CD4-positive, alpha-beta T cell treated with Interferon gamma for 1 hour (primary cell): ENCODE measurements around the gene CYP27B1.
"Not testable (repeated sequence)": the region's sequence is repeated elsewhere in the genome, so short reads cannot be mapped to it uniquely, and the experiment has no call there.

ENCODE experiments used
- DNase-seq: peaks from one replicate; pipeline ENCODE4 v3.0.0-alpha.2; 2020

CYP27B1 gene

DNA sequence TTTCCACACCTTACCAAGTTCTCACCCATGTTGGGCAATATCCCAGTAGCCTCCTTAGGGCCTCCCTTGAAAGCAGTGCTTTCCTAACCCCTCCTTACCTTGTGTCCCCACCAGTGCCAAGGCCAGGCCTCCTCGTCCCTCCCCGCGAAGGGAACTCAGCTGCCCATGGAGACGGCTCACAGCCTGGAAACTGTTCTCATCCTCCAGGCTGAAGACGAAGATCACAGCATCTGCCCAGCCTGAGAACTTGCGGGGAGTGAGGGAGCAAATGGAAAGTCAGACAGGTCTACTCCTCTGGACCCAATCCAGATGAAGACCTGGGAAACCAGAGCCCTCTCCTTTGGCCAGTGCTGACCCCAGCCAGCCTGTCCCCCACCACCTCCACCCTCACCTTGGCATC is 33.0 kb downstream of the CYP27B1 start:
- DNase-seq, result no peak

DNA sequence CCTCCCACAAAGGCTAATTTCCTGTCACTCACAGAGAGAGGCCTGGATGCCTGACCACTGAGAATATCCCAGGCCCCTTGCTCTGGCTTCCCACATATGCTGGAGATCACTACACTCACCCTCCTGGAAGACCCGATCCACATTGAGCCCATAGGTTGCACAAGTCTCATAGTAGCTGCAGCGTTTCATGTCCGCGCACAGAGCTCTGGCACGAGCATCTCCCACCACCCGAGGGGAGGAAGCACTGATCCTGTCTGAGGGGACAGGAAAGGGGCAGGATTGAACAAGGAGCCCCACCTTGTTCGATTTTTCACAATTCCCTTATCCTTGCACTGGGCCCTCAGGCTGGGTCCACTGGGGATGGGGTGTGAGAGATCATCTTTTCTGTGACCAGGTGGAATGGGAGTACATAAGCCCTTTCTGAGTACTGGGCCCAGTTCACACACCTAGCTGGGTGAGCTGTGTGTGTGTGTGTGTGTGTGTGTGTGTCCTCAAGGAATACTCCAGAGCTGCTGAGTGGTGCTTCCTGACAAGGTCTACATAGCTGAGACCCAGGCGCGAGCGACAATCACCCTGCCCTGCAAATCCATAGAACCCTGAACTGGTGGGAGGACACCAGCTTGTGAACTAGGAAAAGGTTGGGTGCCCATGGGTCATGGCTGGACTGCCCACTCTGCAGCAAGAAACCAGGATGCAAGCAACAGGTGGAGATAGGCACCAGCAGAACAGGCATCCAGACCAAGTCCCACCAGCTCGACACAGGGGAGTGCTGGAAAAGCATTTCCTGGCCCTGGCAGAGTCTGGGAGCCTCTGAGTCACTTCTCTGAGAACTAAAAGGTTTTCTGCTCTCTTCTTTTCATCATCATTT is 33.9 kb downstream of the CYP27B1 start:
- no peak for DNase-seq

DNA sequence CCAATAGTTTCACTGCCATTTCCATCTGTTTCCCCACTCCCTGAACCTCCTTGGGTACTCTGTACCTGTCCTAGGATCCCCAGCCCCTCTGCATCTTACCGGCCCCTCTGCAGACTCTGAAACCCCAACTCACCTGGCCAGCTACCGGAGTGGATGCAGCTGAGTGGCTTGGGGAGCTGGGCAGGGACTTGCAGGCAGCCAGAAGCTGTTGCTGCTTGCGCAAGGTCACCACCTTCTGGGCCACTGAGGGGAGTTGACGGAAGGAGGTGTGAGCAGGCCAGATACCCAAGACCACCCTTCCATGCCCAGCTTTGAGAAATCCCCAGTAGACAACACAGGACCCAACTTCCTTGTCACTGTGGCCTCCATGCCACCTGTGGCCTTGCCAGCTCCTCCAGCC is 34.6 kb downstream of the CYP27B1 start:
- no peak for DNase-seq

DNA sequence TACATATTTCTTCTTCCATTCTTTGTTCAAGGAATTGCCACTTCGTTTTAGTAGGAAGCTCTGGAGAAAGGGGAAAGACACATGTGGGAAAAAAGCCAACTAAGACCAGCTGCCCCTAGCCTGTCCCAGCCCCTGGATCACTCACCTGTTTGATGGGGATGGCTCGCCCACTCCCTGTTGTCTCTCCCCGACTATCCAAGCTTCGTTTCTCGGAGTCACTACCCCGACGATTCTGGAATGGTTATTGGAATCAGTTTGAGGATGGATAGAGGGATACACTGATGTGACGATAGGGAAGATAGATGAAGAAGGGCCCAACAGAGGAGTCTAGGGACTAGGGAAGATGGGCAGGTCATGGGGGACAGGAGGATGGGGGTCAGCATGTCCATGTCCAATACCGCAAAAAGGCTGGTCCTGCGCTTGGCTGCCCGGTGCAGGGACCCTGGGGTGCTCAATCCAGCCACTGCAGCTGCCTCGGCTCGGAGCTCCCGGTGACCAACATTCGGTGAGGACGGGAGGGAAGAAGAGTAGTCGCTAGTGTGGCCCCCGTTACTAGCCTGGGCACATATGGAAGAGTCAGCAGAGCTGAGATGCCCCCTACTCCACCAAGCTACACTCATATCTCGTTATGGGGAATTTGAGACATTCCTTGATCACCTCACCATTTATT is 35.3 kb downstream of the CYP27B1 start:
- DNase-seq, result no peak

DNA sequence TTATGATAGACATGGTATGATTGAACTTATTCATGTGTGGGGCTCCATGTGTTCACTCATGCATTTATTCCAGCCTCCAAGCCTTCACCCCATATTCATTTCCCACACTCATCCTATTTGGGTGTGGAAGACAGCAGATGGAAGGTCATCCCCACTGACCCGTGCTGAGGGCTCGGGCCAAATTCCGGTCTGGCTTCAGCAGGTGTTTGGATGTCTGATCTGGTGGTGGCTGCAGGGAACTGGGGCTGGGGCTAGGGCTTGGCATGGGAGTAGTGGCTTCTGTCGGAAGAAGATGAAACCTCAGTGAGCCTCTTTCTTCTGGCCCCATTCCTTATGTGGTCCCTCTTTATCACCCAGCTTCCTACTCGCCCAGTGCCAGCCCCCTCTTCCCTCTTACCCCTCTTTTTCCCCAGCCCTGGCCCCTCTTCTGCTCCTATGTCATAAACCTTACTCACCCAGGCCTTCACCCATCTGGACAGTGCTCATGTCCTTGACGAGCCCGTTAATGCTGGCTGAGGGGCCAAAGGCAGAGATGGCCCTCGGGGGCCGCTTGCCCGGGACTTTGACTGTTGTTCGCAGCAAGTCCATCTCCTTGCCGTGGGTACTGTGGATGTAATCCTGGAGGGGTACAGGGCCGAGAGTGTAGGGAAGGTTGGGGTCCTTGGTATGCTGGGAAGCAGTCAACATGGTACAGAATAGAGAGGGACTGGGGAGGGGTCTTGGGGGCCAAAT is 36.4 kb downstream of the CYP27B1 start:
- no peak for DNase-seq

DNA sequence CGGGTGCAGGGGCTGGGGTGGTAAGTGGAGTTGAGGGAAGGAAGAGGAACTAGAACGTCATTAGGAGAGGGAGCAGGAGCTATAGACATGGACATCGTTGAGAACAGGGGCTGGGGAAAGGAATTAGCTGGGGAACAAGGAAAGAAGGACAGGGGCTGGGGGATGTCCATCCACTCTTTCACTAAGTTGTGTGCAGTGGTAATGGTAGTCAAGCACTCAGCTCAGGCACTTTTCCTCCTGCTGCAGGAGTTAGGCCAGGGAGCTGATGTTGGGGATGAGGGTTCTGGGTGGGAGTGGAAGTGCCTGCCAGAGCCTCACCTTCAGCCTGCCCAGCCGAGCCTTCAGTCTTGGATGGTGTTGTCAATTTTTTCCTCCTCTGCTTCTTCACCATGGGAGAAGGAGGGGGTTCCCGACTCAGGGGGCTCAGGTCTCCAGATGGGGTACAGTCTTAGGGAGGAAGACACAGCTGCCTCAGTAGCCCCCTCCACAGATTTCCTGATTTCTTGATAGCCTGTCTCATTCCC is 37.5 kb downstream of the CYP27B1 start:
- no peak for DNase-seq

DNA sequence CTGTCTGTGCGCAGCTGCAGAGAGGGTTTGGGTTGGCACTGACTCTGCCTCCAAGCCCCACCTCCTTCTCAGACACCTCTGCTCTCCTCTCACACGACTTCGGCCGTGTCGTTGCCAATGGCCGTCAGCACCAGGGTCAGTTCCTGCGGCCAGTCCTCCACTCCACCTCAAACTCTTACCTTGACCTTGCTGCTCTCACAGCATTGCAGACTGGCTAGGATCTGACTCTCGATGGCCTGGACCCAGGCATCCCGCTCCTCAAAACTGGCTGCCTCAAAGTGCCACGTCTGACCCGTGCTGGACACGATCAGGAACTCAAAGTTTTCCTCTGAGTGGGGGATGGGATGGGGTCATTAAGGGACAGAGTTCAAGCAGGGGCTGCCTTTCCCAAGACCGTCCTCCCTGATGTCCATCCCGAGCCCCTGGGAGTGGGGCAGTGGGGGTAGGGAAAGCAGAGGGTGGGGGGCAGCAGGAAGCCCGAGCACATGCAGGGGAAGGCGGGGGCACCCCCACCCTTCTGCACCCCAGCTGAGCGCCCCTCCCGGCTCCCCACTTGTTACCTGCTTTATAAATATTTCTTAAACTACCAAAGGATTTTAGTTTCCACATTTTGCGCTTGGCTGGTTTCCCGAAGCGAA is 39.0 kb downstream of the CYP27B1 start:
- no peak for DNase-seq

DNA sequence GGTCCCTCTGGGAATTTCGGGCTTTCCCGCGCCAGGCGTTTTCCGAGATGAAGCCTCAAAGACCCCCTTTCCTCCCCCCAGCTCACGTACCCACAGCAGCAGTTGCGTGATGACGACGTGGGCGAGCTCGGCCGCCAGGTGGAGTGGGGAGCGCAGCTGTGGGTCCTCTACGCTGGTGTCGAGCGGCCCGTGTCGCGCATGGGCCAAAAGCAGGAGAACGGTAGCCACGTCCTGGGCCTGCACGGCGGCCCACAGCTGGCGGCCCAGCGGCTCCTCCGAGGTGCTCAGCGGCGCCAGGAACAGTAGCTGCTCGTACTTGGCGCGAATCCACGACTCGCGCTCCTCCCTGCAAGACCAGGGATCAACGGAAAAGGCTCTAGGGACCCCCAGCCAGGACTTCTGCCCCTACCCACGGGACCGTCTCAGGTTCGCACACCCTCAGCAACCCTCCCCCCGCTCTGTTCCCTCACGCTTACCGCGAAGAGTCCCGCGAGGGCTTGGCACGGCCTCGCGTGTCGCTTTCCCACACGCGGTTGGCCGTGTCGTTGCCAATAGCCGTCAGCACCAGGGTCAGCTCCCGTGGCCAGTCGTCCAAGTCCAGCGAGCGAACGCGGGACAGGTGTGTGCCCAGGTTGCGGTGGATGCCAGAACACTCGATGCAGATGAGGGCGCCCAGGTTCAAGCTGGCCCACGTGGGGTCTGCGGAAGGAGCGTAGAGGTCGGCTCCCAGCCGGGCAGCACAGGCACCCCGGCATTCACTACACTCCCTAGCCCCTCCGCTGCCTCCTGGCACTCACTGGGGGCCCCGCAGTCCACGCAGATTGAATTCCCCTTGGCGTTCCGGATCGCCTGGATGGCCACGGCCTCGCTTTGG is 39.8 kb downstream of the CYP27B1 start:
- no peak for DNase-seq

DNA sequence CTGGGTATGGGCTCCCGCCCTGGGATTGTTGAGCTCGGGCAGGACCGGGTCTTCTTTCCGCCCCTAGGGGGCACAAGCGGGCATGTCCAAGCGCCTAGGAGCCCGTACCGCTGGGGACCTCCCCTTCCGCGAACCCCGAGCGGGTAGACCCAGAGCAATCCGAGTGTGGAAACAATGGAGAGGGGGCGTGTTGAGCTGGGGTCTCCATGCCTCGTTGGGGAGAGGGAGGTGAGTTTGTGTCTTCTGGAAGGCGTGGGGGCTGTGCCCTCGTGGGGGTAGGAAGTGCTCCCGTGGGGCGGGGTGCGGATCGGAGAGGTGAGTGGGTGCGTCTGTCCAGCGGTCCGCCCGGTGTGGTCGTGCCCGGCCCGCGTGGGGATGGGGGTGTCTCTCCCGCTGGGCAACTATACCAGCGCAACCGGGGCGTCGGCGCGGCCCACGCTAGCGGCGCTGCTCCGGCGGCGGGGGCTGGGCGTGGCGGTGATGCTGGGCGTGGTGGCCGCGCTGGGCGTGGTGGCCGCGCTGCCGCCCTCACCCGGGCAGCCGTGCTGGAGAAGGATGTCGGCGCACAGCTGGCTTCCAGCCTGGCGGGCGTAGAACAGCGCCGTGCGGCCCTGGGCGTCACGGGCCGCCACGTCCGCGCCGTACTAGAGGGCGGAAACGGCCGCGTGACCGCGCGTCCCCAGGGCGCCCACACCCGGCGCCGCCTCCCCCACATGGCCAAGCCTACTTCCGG is 40.6 kb downstream of the CYP27B1 start:
- no peak for DNase-seq

DNA sequence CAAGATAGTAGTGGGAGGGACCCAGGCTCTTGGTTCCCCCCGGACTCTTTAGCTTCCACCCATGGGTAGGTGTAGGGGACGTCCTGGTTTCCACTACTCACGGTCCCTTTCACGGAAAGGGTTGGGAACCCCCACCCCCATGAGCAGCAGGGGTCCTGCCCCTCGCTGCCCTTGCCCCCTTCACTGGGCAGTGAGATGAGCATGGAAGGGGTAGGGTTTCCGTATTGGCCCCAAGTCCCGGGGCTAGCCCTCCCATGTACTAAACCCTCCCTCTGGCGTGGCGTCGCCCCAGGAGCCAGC is 41.1 kb downstream of the CYP27B1 start:
- no peak for DNase-seq

DNA sequence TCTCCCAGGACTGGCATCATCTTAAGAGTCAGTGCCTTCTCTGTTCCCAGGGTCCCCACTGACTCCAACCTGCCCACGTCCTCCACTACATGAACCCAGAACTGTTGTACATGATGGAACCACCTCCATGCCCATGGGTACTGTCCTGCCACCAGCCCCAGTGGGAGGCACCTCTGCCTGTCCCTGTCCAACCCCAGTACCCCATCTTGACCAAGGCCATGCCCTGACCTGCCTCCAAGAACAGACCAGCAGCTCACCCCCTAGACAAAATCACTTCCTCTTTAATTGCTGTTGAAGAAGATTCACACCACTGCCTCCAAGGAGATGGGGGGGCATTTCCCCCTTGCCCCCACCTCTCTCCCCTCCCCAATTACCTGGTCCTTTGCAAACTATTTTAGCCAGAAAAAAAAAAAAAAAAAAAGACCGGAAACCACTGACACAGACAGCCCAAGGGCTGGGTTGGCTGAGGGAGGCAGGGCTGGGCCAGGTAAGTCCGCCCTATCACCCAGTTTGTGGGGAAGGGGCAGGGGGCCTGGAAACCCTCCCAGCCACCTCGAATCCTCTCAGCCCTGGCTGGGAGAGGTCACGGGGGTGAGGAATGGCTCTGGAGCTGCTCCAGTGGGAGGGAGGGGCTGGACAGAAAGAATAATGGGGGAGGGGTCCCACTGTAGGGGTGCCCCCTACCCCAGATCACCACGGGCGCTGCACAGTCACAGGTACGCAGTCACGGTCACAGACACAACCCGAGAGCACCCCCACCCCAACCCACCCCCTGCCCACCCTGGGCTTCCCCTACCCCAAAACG is 41.7 kb downstream of the CYP27B1 start:
- no peak for DNase-seq

DNA sequence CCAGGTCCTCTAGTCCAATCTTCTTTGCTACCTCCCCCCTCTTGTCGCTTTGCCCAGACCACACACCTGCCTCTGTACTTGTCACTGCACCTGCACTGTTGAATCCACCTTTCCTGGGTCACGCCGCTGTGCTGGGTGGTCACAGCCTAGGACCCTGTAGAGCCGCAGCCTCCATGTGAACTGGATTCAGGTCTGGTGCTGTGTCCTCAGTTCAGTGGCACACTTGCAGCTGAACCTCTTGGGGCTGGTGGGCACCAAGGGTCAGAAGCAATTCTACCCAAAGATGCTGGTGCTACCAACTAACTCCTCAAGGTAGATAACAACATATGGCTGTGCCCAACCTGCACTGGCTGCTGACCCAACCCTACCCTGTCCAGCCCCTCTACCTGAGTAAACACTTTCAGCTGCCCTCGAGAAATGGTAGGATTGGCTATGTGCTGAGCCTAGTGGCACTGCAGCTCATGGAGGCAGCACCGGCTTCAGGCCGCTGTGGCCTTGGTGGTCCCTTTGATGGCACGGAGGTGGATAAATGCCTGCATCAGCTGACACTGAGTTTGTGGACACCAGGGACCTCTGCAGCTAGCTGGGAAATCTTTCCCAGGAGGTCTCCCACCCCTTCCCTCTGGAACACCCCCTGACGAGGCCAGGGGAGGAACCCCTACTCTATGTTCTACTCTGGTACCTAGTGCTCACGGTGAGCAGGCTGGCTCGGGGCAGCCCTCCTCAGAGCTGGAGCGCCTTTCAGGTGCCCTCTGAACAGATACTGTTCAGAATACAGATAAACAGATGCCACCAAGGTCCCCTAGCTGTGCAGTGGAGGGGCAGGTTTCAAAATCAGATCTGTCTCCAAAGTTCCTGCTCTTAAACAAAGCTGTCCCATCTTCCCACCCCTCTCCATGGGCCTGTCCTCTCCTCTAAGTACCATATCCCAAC is 42.6 kb downstream of the CYP27B1 start:
- DNase-seq, result no peak

DNA sequence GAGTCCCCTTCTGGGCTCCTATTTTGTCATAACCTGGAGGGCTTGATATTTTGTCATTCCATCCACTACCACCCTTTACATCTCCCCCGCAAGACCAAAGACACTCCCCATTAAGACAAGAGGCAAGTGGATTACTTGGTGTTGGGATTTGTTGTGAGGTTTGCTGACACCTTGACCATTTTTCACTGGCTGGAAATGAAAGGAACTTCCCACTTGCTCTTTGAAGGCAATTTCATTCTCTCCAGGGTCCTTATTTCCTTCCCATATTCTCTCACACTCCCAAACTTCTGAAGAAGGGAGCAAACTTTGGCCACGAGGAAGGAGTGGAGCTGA is 43.3 kb downstream of the CYP27B1 start:
- no peak for DNase-seq

DNA sequence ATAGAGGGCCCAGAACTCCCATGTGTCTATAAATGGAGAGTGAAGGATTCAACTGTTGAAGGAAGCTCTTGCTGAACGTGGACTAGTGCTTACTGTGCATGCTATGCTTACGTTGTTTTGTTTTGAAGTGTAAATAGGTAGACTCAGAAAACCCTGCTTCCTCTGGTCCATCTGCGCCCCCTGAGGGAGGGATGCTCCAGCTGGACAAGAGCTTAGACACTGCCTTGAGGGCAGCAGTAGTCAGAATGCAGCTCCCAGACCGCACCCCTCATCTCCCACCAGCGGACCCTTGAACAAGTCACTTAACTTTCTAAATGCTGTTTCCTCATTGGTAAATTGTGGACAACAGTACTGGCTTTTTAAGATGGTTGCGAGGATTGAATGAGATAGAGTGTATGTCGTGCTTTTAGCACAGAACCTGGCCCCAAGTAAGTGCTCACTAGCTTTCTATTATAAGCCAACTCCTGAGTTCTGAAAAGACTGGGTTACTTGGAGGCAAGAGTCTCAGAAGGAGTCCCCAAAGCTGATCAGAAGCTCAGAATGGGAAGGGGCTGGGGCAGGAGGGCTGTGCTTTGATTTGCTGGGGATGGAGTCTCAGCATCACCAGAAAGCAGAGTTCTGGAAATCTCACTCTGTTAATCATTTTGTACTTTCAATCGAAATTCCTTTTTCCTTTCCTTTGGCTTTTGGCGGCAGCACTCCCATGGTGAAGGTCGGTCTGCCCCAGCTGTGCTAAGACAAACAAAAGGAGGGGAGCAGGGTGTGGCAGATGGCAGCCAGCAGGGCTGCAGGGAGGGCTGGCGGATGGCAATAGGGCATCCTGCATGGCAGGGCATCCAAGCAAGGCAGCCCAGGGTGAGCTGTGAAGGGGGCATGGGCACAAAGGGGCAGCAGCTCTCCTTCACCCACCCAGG is 43.9 kb downstream of the CYP27B1 start:
- DNase-seq, result no peak

DNA sequence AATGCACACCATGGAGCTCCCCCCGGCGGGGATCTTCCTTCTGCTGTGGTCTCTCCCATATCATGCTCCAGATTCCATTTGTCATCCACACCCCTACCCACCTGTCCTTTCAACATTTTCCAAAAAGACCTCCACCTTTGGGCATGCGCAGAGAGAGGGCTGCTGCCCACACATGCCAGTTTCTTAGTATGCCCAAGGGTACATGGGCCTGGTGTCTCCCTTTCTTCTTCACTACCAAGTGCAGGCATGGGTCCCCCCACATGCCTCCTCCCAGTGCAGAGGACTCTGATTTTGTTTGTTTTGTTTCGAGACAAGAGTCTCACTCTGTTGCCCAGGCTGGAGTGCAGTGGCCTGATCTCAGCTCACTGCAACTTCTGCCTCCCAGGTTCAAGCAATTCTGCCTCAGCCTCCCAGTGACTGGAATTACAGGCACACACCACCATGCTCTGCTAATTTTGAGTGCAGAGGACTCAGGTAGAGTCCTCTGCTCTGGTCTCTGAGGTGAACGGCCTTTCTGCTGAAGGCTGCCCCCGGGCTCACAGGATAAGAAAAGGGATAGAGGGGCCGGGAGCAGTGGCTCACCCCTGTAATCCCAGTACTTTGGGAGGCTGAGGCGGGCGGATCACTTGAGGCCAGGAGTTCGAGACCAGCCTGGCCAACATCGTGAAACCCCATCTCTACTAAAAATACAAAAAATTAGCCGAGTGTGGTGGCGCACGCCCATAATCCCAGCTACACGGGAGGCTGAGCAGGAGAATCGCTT is 44.9 kb downstream of the CYP27B1 start:
- DNase-seq, result not testable (repeated sequence)

DNA sequence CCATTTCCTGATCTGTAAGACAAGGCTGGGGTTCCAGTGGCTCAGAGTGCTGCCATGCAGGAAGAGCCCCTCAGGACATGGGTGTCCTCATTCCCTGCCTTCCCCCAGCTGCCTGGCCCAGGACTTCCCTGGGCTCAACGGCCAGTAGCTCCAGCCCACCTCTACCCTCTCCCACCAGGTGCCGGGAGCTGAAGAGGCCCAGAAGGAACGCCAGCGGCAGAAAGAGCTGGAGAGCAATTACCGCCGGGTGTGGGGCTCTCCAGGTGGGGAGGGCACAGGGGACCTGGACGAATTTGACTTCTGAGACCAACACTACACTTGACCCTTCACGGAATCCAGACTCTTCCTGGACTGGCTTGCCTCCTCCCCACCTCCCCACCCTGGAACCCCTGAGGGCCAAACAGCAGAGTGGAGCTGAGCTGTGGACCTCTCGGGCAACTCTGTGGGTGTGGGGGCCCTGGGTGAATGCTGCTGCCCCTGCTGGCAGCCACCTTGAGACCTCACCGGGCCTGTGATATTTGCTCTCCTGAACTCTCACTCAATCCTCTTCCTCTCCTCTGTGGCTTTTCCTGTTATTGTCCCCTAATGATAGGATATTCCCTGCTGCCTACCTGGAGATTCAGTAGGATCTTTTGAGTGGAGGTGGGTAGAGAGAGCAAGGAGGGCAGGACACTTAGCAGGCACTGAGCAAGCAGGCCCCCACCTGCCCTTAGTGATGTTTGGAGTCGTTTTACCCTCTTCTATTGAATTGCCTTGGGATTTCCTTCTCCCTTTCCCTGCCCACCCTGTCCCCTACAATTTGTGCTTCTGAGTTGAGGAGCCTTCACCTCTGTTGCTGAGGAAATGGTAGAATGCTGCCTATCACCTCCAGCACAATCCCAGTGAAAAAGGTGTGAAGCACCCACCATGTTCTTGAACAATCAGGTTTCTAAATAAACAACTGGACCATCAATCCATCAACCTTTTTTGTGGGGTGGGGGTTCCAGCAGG is 46.0 kb downstream of the CYP27B1 start:
- DNase-seq, result no peak
